ENCODE data around the gene YY1AP1. TPM values are rescaled to one million over a fixed set of nuclear protein-coding genes. Genes with fewer than 3 reads are reported as not detected.
"Not testable (repeated sequence)": the region's sequence is repeated elsewhere in the genome, so short reads cannot be mapped to it uniquely, and the experiment has no call there.

YY1AP1 gene
- total RNA-seq, 1 donor from 2014 or later = 89.6 TPM

GRCh38 chr1:155691992-155692528 is 3.5 kb upstream of the YY1AP1 start:
- CTCF ChIA-PET = no interaction called here
- no peak overlapping the region for H3K4me3 Mint-ChIP-seq
- no peaks in the 10 kb centered on the region for H3K27me3 Mint-ChIP-seq
- POLR2A ChIA-PET = no interaction called here
- intact Hi-C loops (cut with micrococcal nuclease) = no loop called here
- DNase-seq = no peak
- no peak for TF ChIP-seq CTCF (IDR thresholded peaks at IDR 0.05)
- ATAC-seq (ENCODE audit: low read depth) = no peak
- no peaks in the 10 kb centered on the region for H3K9me3 Mint-ChIP-seq
- peaks cover 45% of the 10 kb centered on the region for H3K4me1 Mint-ChIP-seq
- H3K27ac Mint-ChIP-seq = no peak overlapping the region
- peaks cover 34% of the 10 kb centered on the region for H3K36me3 Mint-ChIP-seq (ENCODE audit: low read depth)

GRCh38 chr1:155689081-155689607 is 570 bp upstream of the YY1AP1 start, which contains the start of gene DAP3:
Gene DAP3 (plus strand): TSS chr1:155689091. CDS start chr1:155709780, 20,689 bp downstream.
- intact Hi-C loops (cut with micrococcal nuclease) = loop anchor here (2.0 kb wide), 1 partner anchor 56 kb away; no protein-coding TSS in a partner anchor
- ATAC-seq (ENCODE audit: low read depth); DNase-seq; H3K27me3 Mint-ChIP-seq; H3K9me3 Mint-ChIP-seq; CTCF ChIA-PET: not testable (repeated sequence)
- POLR2A ChIA-PET = interaction anchor here (0.7 kb wide), 1 partner anchor 265 kb away, joined by 3 read pairs; no protein-coding TSS in a partner anchor
- Mint-ChIP-seq H3K4me3 (peak within 1 kb of the TSS; percentile 98), H3K4me1 (peaks cover 54% of the 10 kb centered on the region), H3K36me3 (ENCODE audit: low read depth) (peaks cover 40% of the 10 kb centered on the region), H3K27ac (peak within 1 kb of the TSS; percentile 94)

- Mint-ChIP-seq H3K27ac (peak overlapping the region; percentile 94), H3K4me1 (peaks cover 62% of the 10 kb centered on the region), H3K36me3 (ENCODE audit: low read depth) (peaks cover 48% of the 10 kb centered on the region), H3K4me3 (peak overlapping the region; percentile 98)
- H3K9me3 Mint-ChIP-seq, CTCF ChIA-PET, H3K27me3 Mint-ChIP-seq: not testable (repeated sequence)
- ATAC-seq (ENCODE audit: low read depth) (peak; percentile 22), DNase-seq (peak; percentile 62)
- intact Hi-C loops (cut with micrococcal nuclease) = loop anchor here (1.0 to 2.0 kb wide), 2 partner anchors 57 to 169 kb away; partner anchors contain the start of gene GON4L
- POLR2A ChIA-PET = interaction anchor here (0.5 to 1.0 kb wide), 3 partner anchors 280 to 1741 kb away, joined by 3 read pairs; partner anchors contain the start of genes CLK2 and DENND4B
These were observed 760 bp downstream of the YY1AP1 start for GRCh38 chr1:155687705-155688323.

GRCh38 chr1:155681776-155682175 is 6.8 kb downstream of the YY1AP1 start:
- Mint-ChIP-seq H3K4me3 (no peak overlapping the region), H3K27me3 (no peaks in the 10 kb centered on the region), H3K4me1 (peaks cover 46% of the 10 kb centered on the region), H3K36me3 (ENCODE audit: low read depth) (peaks cover 70% of the 10 kb centered on the region), H3K9me3 (no peaks in the 10 kb centered on the region), H3K27ac (no peak overlapping the region)
- intact Hi-C loops (cut with micrococcal nuclease) = no loop called here
- TF ChIP-seq CTCF (IDR thresholded peaks at IDR 0.05) = no peak
- CTCF ChIA-PET = no interaction called here
- no peak for DNase-seq
- ATAC-seq (ENCODE audit: low read depth) = no peak
- POLR2A ChIA-PET = no interaction called here

- peaks cover 75% of the 10 kb centered on the region for H3K36me3 Mint-ChIP-seq (ENCODE audit: low read depth)
- peaks cover 34% of the 10 kb centered on the region for H3K4me1 Mint-ChIP-seq
- H3K9me3 Mint-ChIP-seq = no peaks in the 10 kb centered on the region
- DNase-seq (no peak), ATAC-seq (ENCODE audit: low read depth) (no peak)
- intact Hi-C loops (cut with micrococcal nuclease) = no loop called here
- TF ChIP-seq CTCF (IDR thresholded peaks at IDR 0.05) = no peak
- no peak overlapping the region for H3K27ac Mint-ChIP-seq
- H3K27me3 Mint-ChIP-seq = no peaks in the 10 kb centered on the region
- ChIA-PET POLR2A (interaction anchor here (0.5 kb wide), 1 partner anchor 28 kb away, joined by 3 read pairs; no protein-coding TSS in a partner anchor), CTCF (no interaction called here)
- no peak overlapping the region for H3K4me3 Mint-ChIP-seq
These were observed 8.0 kb downstream of the YY1AP1 start for GRCh38 chr1:155680531-155680930.

GRCh38 chr1:155678992-155679391 is 9.6 kb downstream of the YY1AP1 start:
- H3K27me3 Mint-ChIP-seq; intact Hi-C loops (cut with micrococcal nuclease); H3K9me3 Mint-ChIP-seq; H3K4me3 Mint-ChIP-seq; ATAC-seq (ENCODE audit: low read depth); H3K27ac Mint-ChIP-seq; DNase-seq; CTCF ChIA-PET: not testable (repeated sequence)
- Mint-ChIP-seq H3K4me1 (peaks cover 20% of the 10 kb centered on the region), H3K36me3 (ENCODE audit: low read depth) (peaks cover 78% of the 10 kb centered on the region)
- POLR2A ChIA-PET = interaction anchor here (0.6 kb wide), 1 partner anchor 670 kb away, joined by 9 read pairs; no protein-coding TSS in a partner anchor
